GM12878 (cell line): ENCODE measurements around the gene TMEM225B. TPM values are rescaled to one million over a fixed set of nuclear protein-coding genes. Genes with fewer than 3 reads are reported as not detected.
A peak's percentile ranks its signal among the peaks of the same experiment; 100 is the strongest.

Experiments used
- ATAC-seq: fragments of 200-7000 bp; cut with Tn5 transposase; 3 replicates; pipeline ENCODE4 v1.9.1; 2020; ENCODE audit warnings: mild to moderate bottlenecking, moderate library complexity
- BruUV-seq: library from RNA; stranded (reverse); fragments of 400-500 nt; replicated peaks from 2 replicates; lab custom pipeline; 2021; lab: Mats Ljungman, UMichigan
- CTCF ChIA-PET: fragments of 300-600 bp; sonication (Branson Sonifier 250); formaldehyde crosslinking; extraction: SDS; loops from one replicate; lab custom pipeline; 2021; ENCODE audit warnings: inconsistent platforms; lab: Yijun Ruan, JAX
- POLR2A ChIA-PET: fragments of 350-600 bp; formaldehyde crosslinking; extraction: SDS; loops from one replicate; lab custom pipeline; 2021; ENCODE audit warnings: inconsistent platforms; lab: Charles Lee
- RAD21 ChIA-PET: fragments of 300-600 bp; sonication (Branson Sonifier 250); formaldehyde crosslinking; loops from one replicate; lab custom pipeline; 2023; ENCODE audit warnings: antibody characterized with exemption; ENCODE audit not compliant: unreplicated experiment; lab: Charles Lee
- SMC1A ChIA-PET: fragments of 300-600 bp; sonication (Branson Sonifier 250); formaldehyde crosslinking; loops from one replicate; lab custom pipeline; 2023; ENCODE audit not compliant: unreplicated experiment, uncharacterized antibody; lab: Charles Lee
- DNase-seq: peaks from one replicate; pipeline ENCODE4 v3.0.0-alpha.2; 2011; ENCODE audit warnings: low read depth, low spot score
- FAIRE-seq: peaks from 3 replicates; lab custom pipeline; 2011; peaks lifted over from hg19 to GRCh38; lab: Jason Lieb, UNC
- H2AFZ ChIP-seq: 2 replicates; pipeline ENCODE4 v1.6.0; 2011; ENCODE audit warnings: low read depth, low read length, control low read depth; ENCODE audit not compliant: control insufficient read depth
- H3K27ac ChIP-seq: 2 replicates; pipeline ENCODE4 v1.5.1; 2011; ENCODE audit warnings: control low read depth; ENCODE audit not compliant: control insufficient read depth, insufficient read depth
- H3K27me3 ChIP-seq, 2 experiments: replicated peaks in 1 of 2; 2 replicates each; pipeline versions ENCODE4 v1.6.0 to v1.6.1; 2011; ENCODE audit warnings: low read length in 1 of 2; ENCODE audit not compliant: control insufficient read depth in 2 of 2, insufficient read depth in 2 of 2
- H3K36me3 ChIP-seq, 2 experiments: 2 replicates each; pipeline ENCODE4 v1.5.1; 2011; ENCODE audit warnings: low read length in 1 of 2; ENCODE audit not compliant: control insufficient read depth in 2 of 2, insufficient read depth in 2 of 2
- H3K4me1 ChIP-seq: 2 replicates; pipeline ENCODE4 v1.6.1; 2011; ENCODE audit warnings: mild to moderate bottlenecking, low read length, moderate library complexity, mixed read lengths; ENCODE audit not compliant: control insufficient read depth, insufficient read depth
- H3K4me2 ChIP-seq: 2 replicates; pipeline ENCODE4 v1.6.0; 2011; ENCODE audit warnings: control low read depth; ENCODE audit not compliant: control insufficient read depth, insufficient read depth
- H3K4me3 ChIP-seq: fragments of 200-600 bp; sonication (generic); 2 replicates; pipeline ENCODE4 v1.5.1; 2016
- H3K79me2 ChIP-seq: 2 replicates; pipeline ENCODE4 v1.6.0; 2011; ENCODE audit warnings: low read length; ENCODE audit not compliant: control insufficient read depth, insufficient read depth
- H3K9ac ChIP-seq: 2 replicates; pipeline ENCODE4 v1.8.0; 2011; ENCODE audit warnings: low read length, control low read depth, mixed read lengths; ENCODE audit not compliant: control insufficient read depth, insufficient read depth
- H3K9me3 ChIP-seq: replicated peaks from 3 replicates; pipeline ENCODE4 v1.5.1; 2011; ENCODE audit warnings: mild to moderate bottlenecking, low read length; ENCODE audit not compliant: control insufficient read depth, insufficient read depth
- H4K20me1 ChIP-seq: 2 replicates; pipeline ENCODE4 v1.6.0; 2011; ENCODE audit not compliant: control insufficient read depth, insufficient read depth
- BHLHE40 ChIP-seq, 2 experiments: fragments of 450-650 bp in 1 of 2; IDR thresholded peaks; 2 replicates each; pipeline ENCODE4 v1.6.1; 2011 to 2017; ENCODE audit warnings: low read depth in 2 of 2, borderline replicate concordance in 1 of 2, improper control_type of control experiment in 1 of 2, low read length in 1 of 2, mild to moderate bottlenecking in 1 of 2
- CBX5 ChIP-seq: sonication (generic); IDR thresholded peaks from 2 replicates; pipeline ENCODE4 v1.6.1; 2016; ENCODE audit warnings: low read depth, moderate library complexity, mild to moderate bottlenecking, inconsistent platforms
- CREB1 ChIP-seq: IDR thresholded peaks from 2 replicates; pipeline ENCODE4 v1.6.1; 2012; ENCODE audit warnings: low read depth, mild to moderate bottlenecking, inconsistent platforms
- CTCF ChIP-seq, 3 experiments: IDR thresholded peaks in 2 of 3; conservative IDR thresholded peaks in 1 of 3; 2 replicates each; pipeline ENCODE4 v1.5.1; 2011; ENCODE audit warnings: low read depth in 3 of 3, low read length in 3 of 3, mild to moderate bottlenecking in 3 of 3, control low read depth in 2 of 3, moderate library complexity in 2 of 3, inconsistent platforms in 1 of 3, mixed read lengths in 1 of 3; ENCODE audit not compliant: control insufficient read depth in 2 of 3, insufficient read depth in 1 of 3; ENCODE audit errors: extremely low read depth in 1 of 3
- DPF2 ChIP-seq: fragments of 450-650 bp; IDR thresholded peaks from 2 replicates; pipeline ENCODE4 v1.6.1; 2017; ENCODE audit warnings: mild to moderate bottlenecking
- GATAD2B ChIP-seq: fragments of 450-650 bp; conservative IDR thresholded peaks from 2 replicates; pipeline ENCODE4 v1.6.1; 2017; ENCODE audit warnings: low read depth, mild to moderate bottlenecking, moderate library complexity
- IKZF2 ChIP-seq, 2 experiments: fragments of 450-650 bp; IDR thresholded peaks; 2 replicates each; pipeline ENCODE4 v1.6.1; 2017; ENCODE audit warnings: mild to moderate bottlenecking in 2 of 2, moderate library complexity in 2 of 2
- IRF4 ChIP-seq: IDR thresholded peaks from 2 replicates; pipeline ENCODE4 v1.6.1; 2011; ENCODE audit warnings: low read depth, low read length
- KDM1A ChIP-seq: fragments of 200-600 bp; sonication (generic); IDR thresholded peaks from 2 replicates; pipeline ENCODE4 v1.6.1; 2016; ENCODE audit warnings: borderline replicate concordance
- MAX ChIP-seq: IDR thresholded peaks from 2 replicates; pipeline ENCODE4 v1.6.1; 2012; ENCODE audit warnings: low read depth, low read length, improper control_type of control experiment
- MYC ChIP-seq: IDR thresholded peaks from 2 replicates; pipeline ENCODE4 v1.6.1; 2011; ENCODE audit warnings: mild to moderate bottlenecking, low read length, moderate library complexity, inconsistent platforms; ENCODE audit not compliant: insufficient read depth, insufficient replicate concordance, insufficient read length, severe bottlenecking
- SMAD1 ChIP-seq: fragments of 450-650 bp; IDR thresholded peaks from 2 replicates; pipeline ENCODE4 v1.6.1; 2018; ENCODE audit warnings: mild to moderate bottlenecking, low read depth; ENCODE audit not compliant: partially characterized antibody
- SMARCA5 ChIP-seq: fragments of 450-650 bp; IDR thresholded peaks from 2 replicates; pipeline ENCODE4 v1.6.1; 2017; ENCODE audit warnings: mild to moderate bottlenecking
- ZNF622 ChIP-seq: fragments of 450-650 bp; IDR thresholded peaks from 2 replicates; pipeline ENCODE4 v1.6.1; 2017; ENCODE audit warnings: mild to moderate bottlenecking, inconsistent platforms
- WGBS: methylation state at CpG from one replicate; pipeline ENCODE4 v1.1.6; 2016; ENCODE audit warnings: low lambda C conversion rate; ENCODE audit not compliant: insufficient replicate concordance, insufficient coverage; ENCODE audit errors: missing lambda C conversion rate; 5-methylcytosine and 5-hydroxymethylcytosine counted together
- in situ Hi-C: fragments of 300-500 bp; cut with MboI; formaldehyde crosslinking; loops from 9 replicates; pipeline ENCODE4 v1.14.3; 2018; ENCODE audit warnings: mixed read lengths
- intact Hi-C: fragments of 100-400 bp; cut with micrococcal nuclease; formaldehyde crosslinking; loops from one replicate; pipeline ENCODE4 v1.14.2; 2022; ENCODE audit not compliant: unreplicated experiment
- polyA plus RNA-seq, 11 experiments: library from polyadenylated mRNA; depleted of rRNA in 4 of 11; unstranded in 6 of 11; stranded (reverse) in 5 of 11; fragments of >200 nt; fragmentation: Nextera tagmentation in 4 of 11; fragmentation: Illumina TruSeq in 1 of 11; extraction: Ambion mirVana in 4 of 11; extraction: Trizol in 1 of 11; gene quantifications; 1 replicate in 1 of 11; 2 replicates in 10 of 11; pipeline versions ENCODE4 v1.2.1 to v1.2.3, GENCODE V29; 2011 to 2016; ENCODE audit warnings: inconsistent platforms in 2 of 11, missing spikeins in 2 of 11, low read depth in 1 of 11
- total RNA-seq, 4 experiments: library from RNA; depleted of rRNA in 3 of 4; stranded (reverse); fragments of >200 nt in 3 of 4; fragmentation: Illumina TruSeq in 1 of 4; extraction: Trizol in 1 of 4; gene quantifications; 2 replicates each; pipeline versions ENCODE4 v1.2.1 to v1.2.3, GENCODE V29; 2013 to 2021
- TF ChIP-seq, protein P1 (sequence below): IDR thresholded peaks from 2 replicates; pipeline ENCODE4 v1.6.1; 2011; ENCODE audit warnings: mild to moderate bottlenecking, low read depth, low read length, moderate library complexity; ENCODE audit not compliant: insufficient replicate concordance

Gene TMEM225B
- total and polyA plus RNA-seq, 10 of the 15 experiments (the other 5 are each of a cell fraction or from before 2014, with no cell fraction given) = 0.22 to 1.9 (median 0.43) TPM

DNA sequence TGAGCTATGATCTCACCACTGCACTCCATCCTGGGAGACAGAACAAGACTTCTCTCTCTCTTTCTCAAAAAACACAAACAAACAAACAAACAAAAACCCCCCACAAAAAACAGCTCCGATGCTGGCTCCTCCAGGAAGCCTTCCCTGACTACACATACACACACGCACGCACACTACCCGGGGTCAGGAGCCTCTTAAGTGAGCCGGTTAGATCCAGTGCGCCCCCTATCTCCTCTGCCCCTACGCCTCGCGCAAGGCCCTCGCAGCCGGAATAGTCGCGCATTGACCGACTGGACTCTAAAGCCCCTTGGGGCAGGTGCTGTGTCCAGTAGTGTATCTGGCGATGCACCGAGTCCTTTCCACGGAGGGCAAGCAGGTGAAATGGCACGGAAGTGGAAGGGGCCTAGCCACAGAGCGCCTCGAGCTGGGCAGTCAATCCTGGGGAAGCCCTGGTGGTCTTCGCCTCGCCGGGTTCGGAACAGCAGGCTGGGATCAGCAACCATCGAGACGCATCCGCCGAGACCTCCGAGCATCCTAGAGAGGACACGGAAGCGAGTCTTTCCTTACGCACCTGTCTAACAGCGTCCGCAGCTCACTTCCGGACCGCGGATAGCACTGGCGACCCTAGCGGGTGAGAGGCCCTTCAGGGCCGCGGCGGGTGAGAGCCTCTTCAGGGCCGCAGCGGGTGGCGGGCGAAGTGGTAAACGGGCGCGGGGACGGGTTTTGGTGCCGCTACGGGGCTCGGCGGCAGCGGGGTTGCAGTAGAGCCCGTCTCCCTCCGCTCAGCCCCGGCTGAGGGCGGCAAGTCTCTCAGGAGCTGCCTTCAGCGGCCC lies 18.5 kb downstream of the TMEM225B start, which contains the start of gene ZSCAN25:
ZSCAN25 (plus strand) TSS at position 588 of the 833 bp plus-strand sequence. CDS start 2,661 bp downstream, outside the sequence.
- 2% methylated on average over 59 of the region's 60 CpGs for WGBS
- Histone ChIP-seq H3K27me3 (no peaks in the 10 kb centered on the region), H3K4me3 (peak within 1 kb of the TSS; percentile 88), H4K20me1 (no peaks in the 10 kb centered on the region), H3K4me2 (peak within 1 kb of the TSS; percentile 89), H2AFZ (peak within 1 kb of the TSS; percentile 100), H3K9me3 (peaks cover 2% of the 10 kb centered on the region; the same call in 1 of the 3 replicates), H3K79me2 (peaks cover 18% of the 10 kb centered on the region), H3K4me1 (peaks cover 2% of the 10 kb centered on the region; the same call in 1 of the 2 replicates), H3K27ac (peak within 1 kb of the TSS; percentile 89), H3K9ac (peak within 1 kb of the TSS; percentile 97), H3K36me3 (peaks cover 6 to 29% of the 10 kb centered on the region in 2 experiments)
- SMC1A ChIA-PET = interaction anchor here (1.1 to 2.0 kb wide), 3 partner anchors 56 to 91 kb away, joined by 3 to 4 read pairs (median 3); partner anchors contain the start of gene ZNF655
- intact Hi-C loops = loop anchor here (1.0 to 10.0 kb wide), 2 partner anchors 112 to 152 kb away; partner anchors contain the start of genes ATP5MF and ZKSCAN5
- POLR2A ChIA-PET = interaction anchor here (1.2 to 1.9 kb wide), 3 partner anchors 58 to 112 kb away, joined by 3 to 8 read pairs (median 6); partner anchors contain the start of genes FAM200A, ZKSCAN5 and ZNF655
- DNase-seq (peak; percentile 81), ATAC-seq (peak; percentile 97), FAIRE-seq (peak; percentile 93)
- TSS peak; percentile 77 for BruUV-seq
- CTCF ChIA-PET = interaction anchor here (0.6 to 1.8 kb wide), 7 partner anchors 15 to 290 kb away, joined by 3 to 7 read pairs (median 4); partner anchors contain the start of gene ZNF655
- in situ Hi-C loops = no loop called here
- RAD21 ChIA-PET = interaction anchor here (1.5 to 1.9 kb wide), 2 partner anchors 58 to 297 kb away, joined by 4 to 5 read pairs; partner anchors contain the start of gene ZNF655
- TF ChIP-seq, protein P1, sequence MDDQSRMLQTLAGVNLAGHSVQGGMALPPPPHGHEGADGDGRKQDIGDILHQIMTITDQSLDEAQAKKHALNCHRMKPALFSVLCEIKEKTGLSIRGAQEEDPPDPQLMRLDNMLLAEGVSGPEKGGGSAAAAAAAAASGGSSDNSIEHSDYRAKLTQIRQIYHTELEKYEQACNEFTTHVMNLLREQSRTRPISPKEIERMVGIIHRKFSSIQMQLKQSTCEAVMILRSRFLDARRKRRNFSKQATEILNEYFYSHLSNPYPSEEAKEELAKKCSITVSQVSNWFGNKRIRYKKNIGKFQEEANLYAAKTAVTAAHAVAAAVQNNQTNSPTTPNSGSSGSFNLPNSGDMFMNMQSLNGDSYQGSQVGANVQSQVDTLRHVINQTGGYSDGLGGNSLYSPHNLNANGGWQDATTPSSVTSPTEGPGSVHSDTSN = no peak
- TF ChIP-seq KDM1A (no peak), IRF4 (peak; percentile 42; the same call in 1 of the 2 replicates), MYC (no peak), CBX5 (0 out of 2 replicates have a peak, but pooled peaks have one; percentile 84), SMAD1 (no peak), BHLHE40 (IDR thresholded peaks at IDR 0.05; ENCODE audit: borderline replicate concordance in 1 of 2, low read depth in 2 of 2, low read length in 1 of 2) (peak; percentile 40 to 61; a peak in 1 of 4 replicates), MAX (0 out of 2 replicates have a peak, but pooled peaks have one; percentile 47), CREB1 (peak; percentile 87), SMARCA5 (peak; percentile 91), ZNF622 (no peak), GATAD2B (peak; percentile 78), IKZF2 (IDR thresholded peaks at IDR 0.05) (peak; percentile 44 to 55; a peak in 3 of 4 replicates), DPF2 (no peak; the same call in 1 of the 2 replicates), CTCF (IDR thresholded peaks at IDR 0.05 in 2 of 3, conservative IDR thresholded peaks at IDR 0.05 in 1 of 3; ENCODE audit: control insufficient read depth in 2 of 3, extremely low read depth in 1 of 3, insufficient read depth in 1 of 3, low read depth in 3 of 3, low read length in 3 of 3) (peak; percentile 30 to 47 (median 32))
